Activated T-helper 9 cell treated with anti-CD3 and anti-CD28 coated beads, Interleukin-2, amount 50 U/mL, for 16 hours (primary cell): ENCODE results near the gene RAMP1.

ENCODE experiments used
- DNase-seq: peaks from one replicate; pipeline ENCODE4 v3.0.0-alpha.2; 2020; ENCODE audit warnings: low read depth

RAMP1 gene

GRCh38 chr2:237951878-237952277 lies 92.5 kb downstream of the RAMP1 start:
- DNase-seq = no peak

- no peak for DNase-seq
These were observed 93.4 kb downstream of the RAMP1 start for GRCh38 chr2:237952851-237953250.

GRCh38 chr2:237955640-237956401 lies 96.4 kb downstream of the RAMP1 start:
- no peak for DNase-seq

- DNase-seq = no peak
These were observed 96.9 kb downstream of the RAMP1 start for GRCh38 chr2:237956402-237956736.

- DNase-seq = no peak
These were observed 102.2 kb downstream of the RAMP1 start for GRCh38 chr2:237961637-237962036.
